HL-60 (cell line): ENCODE measurements around the gene ADAMTS2.

ENCODE experiments used
- GABPA ChIP-seq: IDR thresholded peaks from 2 replicates; pipeline ENCODE4 v1.6.1; 2012; ENCODE audit warnings: low read depth
- TF ChIP-seq, protein P1 (sequence below): IDR thresholded peaks from one replicate; pipeline ENCODE4 v1.5.1; 2011; ENCODE audit warnings: low read length, control low read depth, inconsistent platforms; ENCODE audit not compliant: insufficient read depth
- TF ChIP-seq, protein P2 (sequence below): IDR thresholded peaks from 2 replicates; pipeline ENCODE4 v1.6.1; 2012; ENCODE audit warnings: low read depth; ENCODE audit not compliant: insufficient replicate concordance

DNA sequence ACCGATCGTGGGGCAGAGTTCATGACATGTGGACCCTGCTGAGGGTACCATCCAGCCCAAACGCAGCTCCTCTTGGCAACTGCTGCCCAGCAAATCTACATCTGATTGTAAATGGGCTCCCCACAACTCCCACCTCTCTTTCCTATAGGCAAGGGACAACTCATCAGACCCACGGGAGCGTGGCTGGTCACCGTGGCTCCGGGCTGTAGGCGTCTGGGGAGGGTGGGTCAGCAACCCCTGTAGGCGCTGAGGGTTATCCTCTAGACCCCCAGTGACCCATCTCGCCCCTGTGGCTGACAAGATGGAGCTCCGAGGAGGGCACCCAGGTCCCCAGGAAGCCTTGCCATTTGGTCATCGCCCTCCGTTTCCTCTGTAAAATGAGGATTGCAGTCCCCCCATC, 162.7 kb downstream of the ADAMTS2 start:
- TF ChIP-seq, protein P1, sequence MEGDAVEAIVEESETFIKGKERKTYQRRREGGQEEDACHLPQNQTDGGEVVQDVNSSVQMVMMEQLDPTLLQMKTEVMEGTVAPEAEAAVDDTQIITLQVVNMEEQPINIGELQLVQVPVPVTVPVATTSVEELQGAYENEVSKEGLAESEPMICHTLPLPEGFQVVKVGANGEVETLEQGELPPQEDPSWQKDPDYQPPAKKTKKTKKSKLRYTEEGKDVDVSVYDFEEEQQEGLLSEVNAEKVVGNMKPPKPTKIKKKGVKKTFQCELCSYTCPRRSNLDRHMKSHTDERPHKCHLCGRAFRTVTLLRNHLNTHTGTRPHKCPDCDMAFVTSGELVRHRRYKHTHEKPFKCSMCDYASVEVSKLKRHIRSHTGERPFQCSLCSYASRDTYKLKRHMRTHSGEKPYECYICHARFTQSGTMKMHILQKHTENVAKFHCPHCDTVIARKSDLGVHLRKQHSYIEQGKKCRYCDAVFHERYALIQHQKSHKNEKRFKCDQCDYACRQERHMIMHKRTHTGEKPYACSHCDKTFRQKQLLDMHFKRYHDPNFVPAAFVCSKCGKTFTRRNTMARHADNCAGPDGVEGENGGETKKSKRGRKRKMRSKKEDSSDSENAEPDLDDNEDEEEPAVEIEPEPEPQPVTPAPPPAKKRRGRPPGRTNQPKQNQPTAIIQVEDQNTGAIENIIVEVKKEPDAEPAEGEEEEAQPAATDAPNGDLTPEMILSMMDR: no peak
- TF ChIP-seq, protein P2, sequence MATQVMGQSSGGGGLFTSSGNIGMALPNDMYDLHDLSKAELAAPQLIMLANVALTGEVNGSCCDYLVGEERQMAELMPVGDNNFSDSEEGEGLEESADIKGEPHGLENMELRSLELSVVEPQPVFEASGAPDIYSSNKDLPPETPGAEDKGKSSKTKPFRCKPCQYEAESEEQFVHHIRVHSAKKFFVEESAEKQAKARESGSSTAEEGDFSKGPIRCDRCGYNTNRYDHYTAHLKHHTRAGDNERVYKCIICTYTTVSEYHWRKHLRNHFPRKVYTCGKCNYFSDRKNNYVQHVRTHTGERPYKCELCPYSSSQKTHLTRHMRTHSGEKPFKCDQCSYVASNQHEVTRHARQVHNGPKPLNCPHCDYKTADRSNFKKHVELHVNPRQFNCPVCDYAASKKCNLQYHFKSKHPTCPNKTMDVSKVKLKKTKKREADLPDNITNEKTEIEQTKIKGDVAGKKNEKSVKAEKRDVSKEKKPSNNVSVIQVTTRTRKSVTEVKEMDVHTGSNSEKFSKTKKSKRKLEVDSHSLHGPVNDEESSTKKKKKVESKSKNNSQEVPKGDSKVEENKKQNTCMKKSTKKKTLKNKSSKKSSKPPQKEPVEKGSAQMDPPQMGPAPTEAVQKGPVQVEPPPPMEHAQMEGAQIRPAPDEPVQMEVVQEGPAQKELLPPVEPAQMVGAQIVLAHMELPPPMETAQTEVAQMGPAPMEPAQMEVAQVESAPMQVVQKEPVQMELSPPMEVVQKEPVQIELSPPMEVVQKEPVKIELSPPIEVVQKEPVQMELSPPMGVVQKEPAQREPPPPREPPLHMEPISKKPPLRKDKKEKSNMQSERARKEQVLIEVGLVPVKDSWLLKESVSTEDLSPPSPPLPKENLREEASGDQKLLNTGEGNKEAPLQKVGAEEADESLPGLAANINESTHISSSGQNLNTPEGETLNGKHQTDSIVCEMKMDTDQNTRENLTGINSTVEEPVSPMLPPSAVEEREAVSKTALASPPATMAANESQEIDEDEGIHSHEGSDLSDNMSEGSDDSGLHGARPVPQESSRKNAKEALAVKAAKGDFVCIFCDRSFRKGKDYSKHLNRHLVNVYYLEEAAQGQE: no peak
- no peak for TF ChIP-seq GABPA
